ENCODE results near the gene UHMK1.
"Not testable (repeated sequence)": the region's sequence is repeated elsewhere in the genome, so short reads cannot be mapped to it uniquely, and the experiment has no call there.

Gene UHMK1

GRCh38 chr1:162497723-162498495 lies at the start of gene UHMK1:
UHMK1 (plus strand) TSS chr1:162497818; CDS start chr1:162498001, 183 bp downstream.
- DNase-seq, result peak; percentile 90

- not testable (repeated sequence) for DNase-seq
These were observed 43.3 kb upstream of the UHMK1 start for GRCh38 chr1:162454361-162454760.

GRCh38 chr1:162456323-162456722 lies 41.3 kb upstream of the UHMK1 start:
- DNase-seq, result no peak

GRCh38 chr1:162458236-162458635 lies 39.4 kb upstream of the UHMK1 start:
- DNase-seq, result no peak

GRCh38 chr1:162462425-162462824 lies 35.2 kb upstream of the UHMK1 start:
- not testable (repeated sequence) for DNase-seq

- no peak for DNase-seq
These were observed 34.6 kb upstream of the UHMK1 start for GRCh38 chr1:162463021-162463420.

- no peak for DNase-seq
These were observed 30.8 kb upstream of the UHMK1 start for GRCh38 chr1:162466797-162467196.

- DNase-seq, result no peak
These were observed 27.4 kb upstream of the UHMK1 start for GRCh38 chr1:162470216-162470615.

GRCh38 chr1:162471290-162471853 lies 26.2 kb upstream of the UHMK1 start:
- DNase-seq, result no peak

- DNase-seq, result no peak
These were observed 22.5 kb upstream of the UHMK1 start for GRCh38 chr1:162475089-162475488.

GRCh38 chr1:162475539-162476185 lies 22.0 kb upstream of the UHMK1 start:
- no peak for DNase-seq

- DNase-seq, result no peak
These were observed 21.0 kb upstream of the UHMK1 start for GRCh38 chr1:162476620-162477019.

- DNase-seq, result no peak
These were observed 12.4 kb upstream of the UHMK1 start for GRCh38 chr1:162485236-162485635.

- DNase-seq, result no peak
These were observed 10.4 kb upstream of the UHMK1 start for GRCh38 chr1:162487241-162487640.

GRCh38 chr1:162488219-162488618 lies 9.4 kb upstream of the UHMK1 start:
- no peak for DNase-seq

- not testable (repeated sequence) for DNase-seq
These were observed 1.9 kb upstream of the UHMK1 start for GRCh38 chr1:162495531-162496233.

GRCh38 chr1:162497104-162497722 lies 405 bp upstream of the UHMK1 start:
- no peak for DNase-seq

GRCh38 chr1:162498496-162498810 lies 835 bp downstream of the UHMK1 start:
- no peak for DNase-seq

GRCh38 chr1:162500805-162501204 lies 3.2 kb downstream of the UHMK1 start:
- no peak for DNase-seq

- DNase-seq, result no peak
These were observed 4.5 kb downstream of the UHMK1 start for GRCh38 chr1:162502077-162502476.

GRCh38 chr1:162502928-162503327 lies 5.3 kb downstream of the UHMK1 start:
- DNase-seq, result no peak

GRCh38 chr1:162527314-162527713 lies 29.7 kb downstream of the UHMK1 start:
- no peak for DNase-seq

- DNase-seq, result no peak
These were observed 32.8 kb downstream of the UHMK1 start for GRCh38 chr1:162530307-162530987.

Data from NCI-H510A (cell line).